Activated T-cell treated with anti-CD3 and anti-CD28 coated beads, Interleukin-2, amount 50 U/mL, for 1 hour (primary cell): ENCODE measurements around the gene ALG11.
"Not testable (repeated sequence)": the region's sequence is repeated elsewhere in the genome, so short reads cannot be mapped to it uniquely, and the experiment has no call there.

Source experiments
- DNase-seq: peaks from one replicate; pipeline ENCODE4 v3.0.0-alpha.2; 2020

Gene ALG11

GRCh38 chr13:52011632-52012511 is at the start of gene ALG11:
Gene ALG11 (plus strand): TSS chr13:52012398. CDS start chr13:52012419, 21 bp downstream.
- DNase-seq = peak; percentile 100

GRCh38 chr13:51966186-51966585 is 46.0 kb upstream of the ALG11 start:
- DNase-seq = no peak

- DNase-seq = no peak
Observed at GRCh38 chr13:51967482-51968446, 44.4 kb upstream of the ALG11 start.

- DNase-seq = no peak
Observed at GRCh38 chr13:51970349-51970748, 41.8 kb upstream of the ALG11 start.

GRCh38 chr13:51971520-51972426 is 40.4 kb upstream of the ALG11 start:
- DNase-seq = no peak

- no peak for DNase-seq
Observed at GRCh38 chr13:51974482-51974881, 37.7 kb upstream of the ALG11 start.

DNA sequence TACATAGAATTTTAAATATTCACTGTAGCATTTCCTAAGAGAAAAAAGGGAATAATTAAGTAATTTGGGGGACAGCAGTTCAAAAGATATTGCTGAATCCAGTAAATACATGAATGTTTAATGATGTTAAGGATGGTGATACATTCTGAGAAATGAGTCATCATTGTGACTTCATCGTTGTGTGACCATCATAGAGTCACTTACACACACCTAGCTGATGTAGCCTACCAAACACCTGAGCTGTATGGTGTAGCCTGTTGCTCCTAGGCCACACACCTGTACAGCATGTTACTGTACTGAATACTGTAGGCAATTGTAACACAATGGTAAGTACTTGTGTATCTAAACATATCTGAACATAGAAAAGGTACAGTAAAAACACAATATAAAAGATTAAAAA is 35.8 kb upstream of the ALG11 start:
- no peak for DNase-seq

DNA sequence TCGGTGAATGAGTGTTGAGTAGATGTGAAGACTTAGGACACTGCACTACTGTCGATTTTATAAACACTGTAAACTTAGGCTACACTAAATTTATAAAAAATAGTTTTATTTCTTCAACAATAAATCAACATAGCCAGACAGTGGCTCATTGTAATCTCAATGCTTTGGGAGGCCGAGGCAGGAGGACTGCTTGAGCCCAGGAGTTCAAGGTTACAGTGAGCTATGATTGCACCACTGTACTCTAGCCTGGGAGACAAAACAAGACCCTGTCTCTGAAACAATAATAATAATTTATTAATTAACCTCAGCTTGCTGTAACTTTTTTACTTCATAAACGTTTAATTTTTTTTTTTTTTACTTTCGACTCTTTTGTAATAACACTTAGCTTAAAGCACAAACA is 35.3 kb upstream of the ALG11 start:
- no peak for DNase-seq

DNA sequence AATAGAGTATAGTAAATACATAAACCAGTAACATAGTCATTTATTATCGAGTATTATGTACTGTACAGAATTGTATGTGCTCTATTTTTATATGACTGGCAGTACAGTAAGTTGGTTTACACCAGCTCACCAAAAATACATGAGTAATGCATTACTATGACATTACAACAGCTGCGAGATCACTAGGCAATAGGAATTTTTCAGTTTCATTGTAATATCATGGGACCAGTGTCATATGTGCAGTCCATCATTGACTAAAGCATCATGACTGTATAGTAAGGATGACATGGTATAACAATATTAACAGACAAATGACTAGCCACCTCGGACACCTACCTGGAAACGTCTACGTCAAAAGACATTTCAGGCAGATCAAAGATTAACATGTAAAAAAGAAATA is 34.6 kb upstream of the ALG11 start:
- DNase-seq = no peak

GRCh38 chr13:51978796-51979556 is 33.2 kb upstream of the ALG11 start:
- no peak for DNase-seq

DNA sequence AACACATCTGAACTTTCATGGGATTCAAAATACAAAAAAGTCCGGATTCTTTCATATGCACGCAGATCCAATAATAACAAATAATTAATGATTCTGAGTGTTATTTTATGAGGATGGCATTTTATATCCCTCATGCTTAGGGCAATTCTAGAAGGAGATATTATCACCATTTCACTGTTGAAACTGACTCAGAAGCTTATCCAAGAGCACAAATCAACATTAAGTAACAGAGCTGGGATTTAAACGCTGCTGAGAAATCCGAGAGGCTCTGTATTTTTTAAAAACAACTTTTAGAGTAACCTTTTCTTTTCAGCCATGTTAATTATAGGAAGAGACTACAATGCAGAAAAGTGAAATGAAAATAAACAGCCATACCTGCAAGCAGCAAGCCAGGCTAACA is 31.3 kb upstream of the ALG11 start:
- DNase-seq = no peak

- DNase-seq = no peak
Observed at GRCh38 chr13:51981355-51981754, 30.8 kb upstream of the ALG11 start.

DNA sequence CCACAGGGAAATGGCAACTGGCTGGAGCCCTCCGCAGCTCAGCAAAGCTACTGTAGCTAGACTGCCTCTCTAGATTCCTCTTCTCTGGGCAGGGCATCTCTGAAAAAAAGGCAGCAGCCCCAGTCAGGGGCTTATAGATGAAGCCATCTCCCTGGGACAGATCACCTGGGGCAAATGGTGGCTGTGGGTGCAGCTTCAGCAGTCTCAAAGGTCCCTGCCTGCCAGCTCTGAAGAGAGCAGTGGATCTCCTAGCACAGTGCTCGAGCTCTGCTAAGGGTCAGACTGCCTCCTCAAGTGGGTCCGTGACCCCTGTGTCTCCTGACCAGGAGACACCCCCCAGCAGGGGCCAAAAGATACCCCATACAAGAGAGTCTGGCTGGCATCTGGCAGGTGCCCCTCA is 28.9 kb upstream of the ALG11 start:
- DNase-seq = not testable (repeated sequence)

DNA sequence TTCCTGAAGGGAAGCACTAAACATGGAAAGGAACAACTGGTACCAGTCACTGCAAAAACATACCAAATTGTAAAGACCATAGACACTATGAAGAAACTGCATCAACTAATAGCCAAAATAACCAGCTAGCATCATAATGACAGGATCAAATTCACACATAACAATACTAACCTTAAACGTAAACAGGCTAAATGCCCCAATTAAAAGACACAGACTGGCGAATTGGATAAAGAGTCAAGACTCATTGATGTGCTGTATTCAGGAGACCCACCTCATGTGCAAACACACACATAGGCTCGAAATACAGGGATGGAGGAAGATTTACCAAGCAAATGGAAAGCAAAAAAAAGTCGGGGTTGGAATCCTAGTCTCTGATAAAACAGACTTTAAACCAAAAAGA is 27.3 kb upstream of the ALG11 start:
- not testable (repeated sequence) for DNase-seq

DNA sequence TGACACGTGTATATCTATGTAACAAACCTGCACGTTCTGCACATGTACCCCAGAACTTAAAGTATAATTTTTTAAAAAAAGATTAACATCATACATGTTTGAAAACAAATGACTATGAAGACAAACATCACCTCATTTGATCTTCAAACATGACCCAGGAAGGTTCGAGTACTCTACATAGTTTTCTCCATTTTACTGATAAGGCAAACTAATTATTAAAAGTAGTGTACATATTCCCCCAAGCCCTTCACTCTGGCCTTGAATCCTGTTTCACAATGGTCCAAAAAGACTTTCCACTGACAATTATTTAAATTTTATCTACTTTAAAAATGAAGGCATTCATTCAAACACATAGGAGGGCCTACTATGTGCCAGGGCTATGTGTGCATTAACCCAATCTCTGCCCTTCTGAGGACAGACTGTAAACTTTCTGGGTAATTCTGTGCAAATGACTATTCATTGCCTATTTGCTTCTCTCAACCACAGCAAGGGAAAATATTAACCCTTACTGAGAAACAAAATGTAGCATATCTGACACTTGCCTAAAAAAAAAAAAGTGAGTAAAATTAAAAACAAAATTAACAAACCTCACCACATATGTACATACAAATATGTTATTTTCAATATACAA is 23.1 kb upstream of the ALG11 start:
- DNase-seq = no peak

DNA sequence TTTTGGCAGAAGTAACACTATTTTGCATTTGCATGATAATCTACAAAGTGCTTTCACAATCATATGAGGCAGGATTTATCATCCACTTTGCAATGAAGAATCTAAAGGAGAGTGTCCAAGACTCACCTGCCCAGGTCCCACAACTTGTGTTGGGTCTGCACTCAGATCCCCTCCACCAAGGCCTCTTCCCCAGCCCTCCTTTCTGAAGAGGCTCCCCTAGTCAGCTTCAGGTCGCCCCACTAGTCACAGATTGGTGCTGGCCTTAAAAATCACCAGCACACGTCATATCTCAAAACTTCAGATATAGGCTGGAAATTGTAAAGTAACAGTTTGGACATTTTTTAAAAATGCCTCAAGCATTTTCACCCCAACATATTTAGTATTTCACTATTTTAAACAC is 18.5 kb upstream of the ALG11 start:
- DNase-seq = no peak

- DNase-seq = no peak
Observed at GRCh38 chr13:51995677-51996551, 16.3 kb upstream of the ALG11 start.

- no peak for DNase-seq
Observed at GRCh38 chr13:51996641-51997040, 15.6 kb upstream of the ALG11 start.

DNA sequence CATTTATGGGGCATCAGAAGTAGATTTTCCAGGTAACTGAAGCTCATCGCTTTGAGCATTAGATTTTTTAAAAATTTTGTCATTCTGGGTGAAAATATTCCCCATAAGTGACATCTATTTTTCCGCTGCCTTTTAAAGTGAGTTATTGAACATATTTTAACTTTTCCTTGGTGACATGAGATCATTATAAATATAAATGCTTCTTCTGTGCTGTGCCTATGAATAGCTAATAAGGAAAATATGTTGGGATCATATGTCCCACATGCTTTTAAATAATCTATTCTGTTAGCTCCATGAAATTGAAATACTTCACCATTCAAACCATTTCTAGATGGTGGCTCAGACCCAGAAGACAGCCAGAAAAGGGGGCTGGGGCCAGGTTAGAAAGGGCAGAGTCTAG is 15.0 kb upstream of the ALG11 start:
- no peak for DNase-seq

GRCh38 chr13:51997641-51998330 is 14.4 kb upstream of the ALG11 start:
- DNase-seq = no peak
